T-cell (primary cell): ENCODE measurements around the gene ZNF415. TPM values are rescaled to one million over a fixed set of nuclear protein-coding genes. Genes with fewer than 3 reads are reported as not detected.

Experiments used
- ATAC-seq, 4 experiments: fragments of 200-7000 bp in 3 of 4; fragments of 150-1000 bp in 1 of 4; cut with Tn5 transposase; replicated peaks in 1 of 4; 1 replicate in 3 of 4; 2 replicates in 1 of 4; pipeline ENCODE4 v1.10.0; 2021; ENCODE audit warnings: moderate library complexity in 3 of 4, mild to moderate bottlenecking in 2 of 4, moderate number of reproducible peaks in 1 of 4
- CTCF ChIA-PET, 2 donors: fragments of 300-600 bp; sonication (Branson Sonifier 250); formaldehyde crosslinking; loops; one replicate each; lab custom pipeline; 2022; ENCODE audit warnings: antibody characterized with exemption in 2 of 2; lab: Charles Lee
- POLR2A ChIA-PET, 2 donors: fragments of 300-600 bp; sonication (Branson Sonifier 250); formaldehyde crosslinking; loops; one replicate each; lab custom pipeline; 2022; ENCODE audit warnings: antibody characterized with exemption in 2 of 2; lab: Charles Lee
- DNase-seq, 35 experiments: peaks; one replicate each; pipeline versions ENCODE4 v3.0.0 to v3.0.0-alpha.2; 2013 to 2023
- H3K27ac ChIP-seq: one replicate; pipeline ENCODE4 v1.5.1; 2013; ENCODE audit warnings: low read length
- H3K27me3 ChIP-seq, 2 experiments: replicated peaks in 1 of 2; 1 replicate in 1 of 2; 2 replicates in 1 of 2; pipeline versions ENCODE4 v1.6.1 to v1.7.0; 2013; ENCODE audit warnings: low read length in 1 of 2, mixed read lengths in 1 of 2; ENCODE audit not compliant: control insufficient read depth in 2 of 2, insufficient read depth in 2 of 2; ENCODE audit errors: extremely low read depth in 1 of 2
- H3K36me3 ChIP-seq, 2 donors: 1 replicate in 1 of 2; 2 replicates in 1 of 2; pipeline versions ENCODE4 v1.6.1 to v1.7.0; 2013; ENCODE audit warnings: low read length in 1 of 2; ENCODE audit not compliant: control insufficient read depth in 2 of 2, insufficient read depth in 1 of 2; ENCODE audit errors: extremely low read depth in 1 of 2
- H3K4me1 ChIP-seq, 2 experiments: 1 replicate in 1 of 2; 2 replicates in 1 of 2; pipeline versions ENCODE4 v1.6.1 to v1.7.0; 2013; ENCODE audit warnings: low read length in 2 of 2, mixed read lengths in 1 of 2; ENCODE audit not compliant: insufficient read depth in 2 of 2, control insufficient read depth in 1 of 2; ENCODE audit errors: extremely low read depth in 1 of 2
- H3K4me3 ChIP-seq, 2 donors: 1 replicate in 1 of 2; 2 replicates in 1 of 2; pipeline versions ENCODE4 v1.5.1 to v1.7.0; 2013; ENCODE audit warnings: mild to moderate bottlenecking in 2 of 2, low read length in 1 of 2, moderate library complexity in 1 of 2; ENCODE audit not compliant: control insufficient read depth in 1 of 2; ENCODE audit errors: extremely low read depth in 1 of 2
- H3K9me3 ChIP-seq: 2 replicates; pipeline ENCODE4 v1.7.0; 2013
- H3K27ac Mint-ChIP-seq, 2 donors: one replicate each; pipeline ENCODE4 v1.8.0; 2020 to 2021; ENCODE audit warnings: mild to moderate bottlenecking in 2 of 2, mixed read lengths in 2 of 2
- H3K27me3 Mint-ChIP-seq, 2 donors: one replicate each; pipeline ENCODE4 v1.8.0; 2021 to 2022; ENCODE audit warnings: mixed read lengths in 2 of 2
- H3K36me3 Mint-ChIP-seq: one replicate; pipeline ENCODE4 v1.8.0; 2021; ENCODE audit warnings: mixed read lengths
- H3K4me1 Mint-ChIP-seq, 3 donors: one replicate each; pipeline ENCODE4 v1.8.0; 2020 to 2022; ENCODE audit warnings: mixed read lengths in 3 of 3, mild to moderate bottlenecking in 1 of 3
- H3K4me3 Mint-ChIP-seq, 3 donors: one replicate each; pipeline ENCODE4 v1.8.0; 2020 to 2022; ENCODE audit warnings: mild to moderate bottlenecking in 3 of 3, mixed read lengths in 3 of 3, moderate library complexity in 3 of 3
- H3K9me3 Mint-ChIP-seq, 3 donors: one replicate each; pipeline ENCODE4 v1.8.0; 2020 to 2022; ENCODE audit warnings: mixed read lengths in 3 of 3
- WGBS: methylation state at CpG from one replicate; pipeline ENCODE4 v1.1.5; 2013; ENCODE audit warnings: missing lambda C conversion rate; ENCODE audit not compliant: insufficient coverage; 5-methylcytosine and 5-hydroxymethylcytosine counted together
- total RNA-seq, 35 experiments: library from RNA in 6 of 35; stranded (reverse) in 6 of 35; fragments of 120-200 nt in 1 of 35; gene quantifications; one replicate each; pipeline versions ENCODE4 v1.2.1 to v1.2.4 and lab custom pipeline; 2013 to 2026

The ZNF415 gene
- total RNA-seq, 5 donors from 2014 or later (not counting 1 experiment from before 2014, with no cell fraction given) = 0.20 to 1.8 (median 1.4) TPM

DNA sequence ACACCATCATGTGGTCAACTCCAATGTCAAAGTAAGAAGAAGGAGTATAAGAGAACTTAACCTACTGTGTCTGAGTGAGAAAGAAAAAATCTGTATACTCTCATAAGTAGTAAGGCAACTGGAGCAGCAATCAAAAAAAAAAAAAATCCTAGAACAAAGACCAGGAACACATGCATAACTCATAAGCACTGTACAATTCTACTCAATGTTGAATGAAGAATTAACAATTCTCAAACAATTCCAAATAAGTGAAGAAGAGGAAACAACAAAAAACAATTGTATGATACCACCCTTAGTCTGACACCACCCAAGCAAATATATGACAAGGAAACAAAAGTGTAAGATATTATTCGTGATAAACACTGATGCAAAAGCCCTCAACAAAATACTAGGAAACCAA is 54.0 kb downstream of the ZNF415 start:
- no CpG with 5 or more reads among the region's 1 CpG for WGBS
- Histone ChIP-seq H3K27me3 (no peaks in the 10 kb centered on the region), H3K4me1 (no peaks in the 10 kb centered on the region), H3K9me3 (peaks cover 2% of the 10 kb centered on the region), H3K27ac (no peak overlapping the region), H3K36me3 (peaks cover 3 to 46% of the 10 kb centered on the region in 2 donors), H3K4me3 (no peak overlapping the region)
- Mint-ChIP-seq H3K27ac (no peak overlapping the region), H3K4me3 (no peak overlapping the region), H3K36me3 (peaks cover 97% of the 10 kb centered on the region), H3K9me3 (peaks cover 17 to 69% (median 69%) of the 10 kb centered on the region in 3 donors), H3K4me1 (peaks cover 2 to 4% (median 3%) of the 10 kb centered on the region in 3 donors), H3K27me3 (no peaks in the 10 kb centered on the region)
- ChIA-PET POLR2A (no interaction called here), CTCF (no interaction called here)
- DNase-seq = no peak
- no peak for ATAC-seq

DNA sequence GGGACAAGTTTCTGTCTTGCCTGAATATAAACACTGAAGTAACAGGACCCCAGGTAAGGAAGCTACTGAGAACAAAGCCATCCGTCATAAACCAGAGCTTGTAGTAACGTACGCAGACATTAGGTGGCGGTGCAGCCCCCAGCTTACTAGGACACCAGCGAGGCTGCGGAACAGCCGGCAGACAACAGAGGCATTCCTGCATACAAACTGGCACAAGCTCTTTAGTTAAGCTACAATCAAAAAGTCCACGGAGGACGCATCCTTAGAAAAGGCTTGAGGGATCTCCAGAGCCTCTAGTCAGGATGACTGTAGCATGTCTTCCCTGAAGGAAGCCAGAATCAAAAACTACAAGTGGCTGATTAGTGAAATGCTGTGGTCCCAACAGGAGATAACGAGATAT is 55.7 kb downstream of the ZNF415 start:
- H3K27me3 Mint-ChIP-seq = no peaks in the 10 kb centered on the region
- DNase-seq (peak in 8 of 35 experiments; percentile 2 to 25 (median 8)), ATAC-seq (no peak)
- ChIA-PET POLR2A (no interaction called here), CTCF (no interaction called here)
- 87% methylated on average over 10 of the region's 10 CpGs for WGBS
- no peak overlapping the region for H3K27ac Mint-ChIP-seq
- Histone ChIP-seq H3K9me3 (peaks cover 2% of the 10 kb centered on the region), H3K4me3 (no peak overlapping the region), H3K36me3 (peaks cover 11 to 54% of the 10 kb centered on the region in 2 donors), H3K27ac (no peak overlapping the region), H3K27me3 (no peaks in the 10 kb centered on the region), H3K4me1 (no peaks in the 10 kb centered on the region)
- peaks cover 21 to 70% (median 63%) of the 10 kb centered on the region in 3 donors for H3K9me3 Mint-ChIP-seq
- H3K4me3 Mint-ChIP-seq = no peak overlapping the region
- H3K36me3 Mint-ChIP-seq = peaks cover 97% of the 10 kb centered on the region
- peaks cover 2 to 4% (median 3%) of the 10 kb centered on the region in 3 donors for H3K4me1 Mint-ChIP-seq

DNA sequence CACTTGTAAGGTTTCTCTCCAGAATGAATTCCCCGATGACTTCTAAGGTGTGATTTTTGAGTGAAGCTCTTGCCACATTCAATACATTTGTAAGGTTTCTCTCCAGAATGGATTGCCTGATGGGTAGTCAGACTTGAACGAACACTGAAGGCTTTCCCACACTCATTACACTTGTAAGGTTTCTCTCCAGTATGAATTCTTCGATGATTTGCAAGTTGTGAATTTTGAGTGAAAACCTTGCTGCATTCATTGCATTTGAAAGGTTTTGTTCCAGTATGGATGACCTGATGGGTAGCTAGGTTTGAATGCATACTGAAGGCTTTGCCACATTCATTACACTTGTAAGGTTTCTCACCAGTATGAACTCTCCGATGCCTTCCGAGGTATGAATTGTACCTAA is 63.9 kb downstream of the ZNF415 start:
- peak overlapping the region in 1 of 3 donors; percentile 13 for H3K4me3 Mint-ChIP-seq
- H3K4me1 Mint-ChIP-seq = no peaks in the 10 kb centered on the region
- DNase-seq (no peak), ATAC-seq (no peak)
- H3K4me3 ChIP-seq = no peak overlapping the region
- no peak overlapping the region for H3K27ac Mint-ChIP-seq
- no peaks in the 10 kb centered on the region for H3K27me3 Mint-ChIP-seq
- no peaks in the 10 kb centered on the region for H3K4me1 ChIP-seq
- peaks cover 59% of the 10 kb centered on the region for H3K36me3 Mint-ChIP-seq
- peaks cover 21% of the 10 kb centered on the region for H3K9me3 ChIP-seq
- H3K27ac ChIP-seq = no peak overlapping the region
- ChIA-PET POLR2A (no interaction called here), CTCF (no interaction called here)
- H3K27me3 ChIP-seq = no peaks in the 10 kb centered on the region
- peaks cover 11 to 54% (median 46%) of the 10 kb centered on the region in 3 donors for H3K9me3 Mint-ChIP-seq
- no CpG with 5 or more reads among the region's 5 CpGs for WGBS
- H3K36me3 ChIP-seq = peaks cover 18 to 48% of the 10 kb centered on the region in 2 donors

DNA sequence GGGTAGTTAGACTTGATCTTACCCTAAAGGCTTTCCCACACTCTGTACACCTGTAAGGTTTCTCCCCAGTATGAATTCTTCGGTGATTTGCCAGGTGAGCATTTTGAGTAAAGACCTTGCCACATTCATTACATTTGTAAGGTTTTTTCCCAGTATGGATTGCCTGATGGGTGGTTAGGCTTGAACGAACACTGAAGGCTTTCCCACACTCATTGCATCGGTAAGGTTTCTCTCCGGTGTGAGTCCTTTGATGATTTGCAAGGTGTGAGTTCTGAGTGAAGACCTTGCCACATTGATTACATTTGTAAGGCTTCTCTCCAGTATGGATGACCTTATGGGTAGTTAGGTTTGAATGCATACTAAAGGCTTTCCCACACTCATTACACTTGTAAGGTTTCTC is 64.5 kb downstream of the ZNF415 start:
- ChIA-PET POLR2A (no interaction called here), CTCF (no interaction called here)
- DNase-seq = no peak
- Mint-ChIP-seq H3K9me3 (peaks cover 11 to 58% (median 49%) of the 10 kb centered on the region in 3 donors), H3K27me3 (no peaks in the 10 kb centered on the region), H3K4me1 (no peaks in the 10 kb centered on the region), H3K4me3 (no peak overlapping the region), H3K36me3 (peaks cover 54% of the 10 kb centered on the region), H3K27ac (no peak overlapping the region)
- no CpG with 5 or more reads among the region's 4 CpGs for WGBS
- Histone ChIP-seq H3K4me1 (no peaks in the 10 kb centered on the region), H3K36me3 (peaks cover 12 to 42% of the 10 kb centered on the region in 2 donors), H3K27ac (no peak overlapping the region), H3K27me3 (no peaks in the 10 kb centered on the region), H3K4me3 (peak overlapping the region in 1 of 2 donors; percentile 35), H3K9me3 (peaks cover 26% of the 10 kb centered on the region)
- no peak for ATAC-seq

DNA sequence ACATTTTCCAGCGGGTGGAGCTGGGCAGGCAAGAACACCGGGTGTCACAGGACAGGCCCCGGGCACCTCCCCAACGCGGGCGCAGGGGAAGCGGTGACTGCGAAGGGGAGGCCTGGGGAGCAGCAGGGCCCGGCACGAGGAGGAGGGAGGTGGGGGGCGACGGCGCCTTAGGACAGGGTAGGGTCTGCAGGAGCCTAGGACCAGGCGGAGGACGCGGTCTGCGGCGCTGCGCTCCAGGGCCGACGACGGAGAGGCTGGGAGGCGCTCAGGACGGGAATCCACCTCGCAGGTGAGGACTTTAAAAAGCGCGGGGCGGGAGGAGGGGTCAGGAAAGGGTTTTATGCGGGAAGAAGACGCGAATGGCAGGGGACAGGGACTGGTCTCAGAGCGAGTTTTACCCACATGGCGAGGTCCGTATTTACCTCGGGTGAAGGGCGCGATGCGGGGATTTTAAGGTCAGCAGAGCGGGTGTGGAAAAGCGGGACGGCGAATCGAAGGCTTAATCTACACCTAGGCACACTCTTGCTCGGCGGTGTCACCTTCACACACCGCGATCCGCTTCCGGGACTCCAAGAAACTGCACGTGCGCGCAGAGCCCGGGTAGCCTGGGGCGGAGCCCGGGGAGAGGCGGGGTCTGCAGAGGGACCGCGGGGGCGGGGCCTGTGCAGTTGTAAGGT is 74.7 kb downstream of the ZNF415 start:
- H3K4me3 Mint-ChIP-seq = no peak overlapping the region
- peaks cover 4 to 50% (median 23%) of the 10 kb centered on the region in 3 donors for H3K9me3 Mint-ChIP-seq
- H3K9me3 ChIP-seq = peaks cover 6% of the 10 kb centered on the region

More for the DNA sequence above, 74.7 kb downstream of the ZNF415 start:
- peaks cover 0 to 2% (median 0%) of the 10 kb centered on the region in 3 donors for H3K4me1 Mint-ChIP-seq
- H3K36me3 ChIP-seq = no peaks in the 10 kb centered on the region
- ATAC-seq (no peak), DNase-seq (no peak)
- H3K4me3 ChIP-seq = peak overlapping the region in 1 of 2 donors; percentile 19
- H3K27ac ChIP-seq = no peak overlapping the region
- ChIA-PET CTCF (no interaction called here), POLR2A (no interaction called here)
- peaks cover 3 to 6% of the 10 kb centered on the region in 2 donors for H3K27me3 Mint-ChIP-seq
- peaks cover 0 to 7% of the 10 kb centered on the region in 2 experiments for H3K4me1 ChIP-seq
- no peak overlapping the region for H3K27ac Mint-ChIP-seq
- peaks cover 2 to 18% of the 10 kb centered on the region in 2 experiments for H3K27me3 ChIP-seq
- H3K36me3 Mint-ChIP-seq = peaks cover 17% of the 10 kb centered on the region
- 23% methylated on average over 46 of the region's 59 CpGs for WGBS
